ENCODE data around the gene COLGALT1.

Gene COLGALT1

DNA sequence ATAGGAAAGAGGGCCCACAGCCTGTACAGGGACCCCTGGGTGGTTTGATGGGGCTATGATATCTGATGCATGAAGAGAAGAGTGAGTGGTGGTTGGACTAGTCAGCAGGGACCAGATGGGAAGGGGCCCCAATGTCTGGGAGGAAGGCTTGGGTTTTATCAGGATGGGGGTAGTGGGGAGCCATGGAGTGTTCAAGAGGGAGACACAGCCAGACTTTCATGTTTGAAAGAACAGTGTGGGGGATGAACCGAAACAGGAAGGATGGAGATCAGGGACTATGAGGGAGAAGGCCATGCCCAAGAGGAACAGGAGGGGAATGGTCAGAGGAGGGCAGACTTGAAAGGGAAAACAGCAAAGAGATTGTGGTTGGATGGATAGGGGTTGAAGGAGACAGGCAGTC lies 69.6 kb downstream of the COLGALT1 start:
- no peak for DNase-seq

DNA sequence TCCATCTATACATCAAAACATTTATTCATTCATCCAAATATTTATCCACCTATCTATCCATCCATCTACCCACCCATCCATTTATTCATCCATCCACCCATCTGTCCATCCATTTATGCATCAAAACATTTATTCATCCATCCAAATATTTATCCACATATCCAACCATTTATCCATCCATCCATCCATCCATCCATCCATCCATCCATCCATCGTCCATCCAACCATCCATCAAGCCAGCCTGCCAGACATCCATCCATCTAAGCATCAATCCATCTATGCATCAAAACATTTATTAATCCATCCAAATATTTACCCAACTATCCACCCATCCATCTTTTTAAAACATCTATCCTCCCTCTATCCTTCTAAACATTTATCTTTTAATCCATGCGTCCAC lies 70.5 kb downstream of the COLGALT1 start:
- no peak for DNase-seq

DNA sequence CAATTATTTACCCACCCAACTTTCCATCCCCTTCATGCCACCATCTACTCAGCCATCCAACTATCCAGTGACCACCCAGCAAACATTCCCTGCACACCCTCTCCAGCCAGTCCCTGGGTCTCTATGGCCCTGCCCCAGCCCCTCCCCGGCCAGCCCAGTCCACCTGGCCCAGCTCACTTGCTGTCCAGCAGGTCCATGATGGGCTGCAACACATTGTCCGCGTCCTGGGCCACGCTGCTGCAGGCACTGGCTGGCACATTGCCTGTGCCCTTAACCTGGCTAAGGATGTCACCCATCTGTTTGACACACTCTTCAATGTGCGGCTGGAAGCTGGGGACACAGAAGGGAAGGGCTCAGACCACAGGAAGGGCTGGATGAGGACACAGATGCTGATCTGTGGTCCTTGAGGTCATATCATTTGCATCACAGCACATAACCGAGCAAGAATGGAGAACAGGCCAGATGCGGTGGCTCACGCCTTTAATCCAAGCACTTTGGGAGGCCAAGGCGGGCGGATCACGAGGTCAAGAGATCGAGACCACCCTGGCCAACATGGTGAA lies 71.1 kb downstream of the COLGALT1 start:
- no peak for DNase-seq

DNA sequence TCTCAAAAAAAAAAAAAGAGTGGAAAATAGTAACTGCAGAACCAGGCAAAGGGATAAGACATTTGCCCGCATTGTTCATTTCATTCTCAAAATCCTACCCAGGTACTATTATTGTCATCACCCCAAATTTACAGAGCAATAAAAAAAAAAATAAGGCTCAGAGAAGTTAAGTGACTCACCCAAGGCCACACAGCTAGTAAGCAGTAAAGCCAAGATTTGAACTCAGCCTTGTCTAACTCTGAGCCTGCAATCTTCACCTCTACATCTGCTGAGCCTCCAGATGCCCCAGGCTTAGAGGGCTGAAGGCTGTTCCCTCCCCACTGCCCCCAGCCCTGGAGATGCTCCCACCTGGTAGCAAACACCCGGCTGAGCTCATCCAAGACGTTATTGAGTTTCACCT lies 71.7 kb downstream of the COLGALT1 start:
- no peak for DNase-seq

DNA sequence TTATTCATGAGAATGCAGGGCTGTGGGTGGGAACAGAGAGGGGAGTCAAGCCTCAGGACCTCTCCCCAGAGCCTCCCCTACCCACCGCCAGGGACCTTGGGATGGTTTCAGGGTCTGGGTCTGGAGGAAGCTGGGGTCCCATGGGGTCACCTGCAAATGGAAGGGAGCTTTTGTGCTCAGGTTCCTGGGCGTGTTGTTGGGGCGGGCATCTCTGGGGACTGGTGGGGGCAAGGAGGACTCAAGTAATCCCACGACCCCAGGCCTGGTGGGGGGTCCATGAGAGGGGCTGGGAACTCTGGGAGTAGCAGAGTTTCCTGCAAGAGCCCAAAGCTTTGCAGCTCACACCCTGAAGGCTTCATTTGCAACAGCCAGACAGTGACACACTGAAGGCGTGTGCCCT lies 72.5 kb downstream of the COLGALT1 start:
- DNase-seq = no peak

DNA sequence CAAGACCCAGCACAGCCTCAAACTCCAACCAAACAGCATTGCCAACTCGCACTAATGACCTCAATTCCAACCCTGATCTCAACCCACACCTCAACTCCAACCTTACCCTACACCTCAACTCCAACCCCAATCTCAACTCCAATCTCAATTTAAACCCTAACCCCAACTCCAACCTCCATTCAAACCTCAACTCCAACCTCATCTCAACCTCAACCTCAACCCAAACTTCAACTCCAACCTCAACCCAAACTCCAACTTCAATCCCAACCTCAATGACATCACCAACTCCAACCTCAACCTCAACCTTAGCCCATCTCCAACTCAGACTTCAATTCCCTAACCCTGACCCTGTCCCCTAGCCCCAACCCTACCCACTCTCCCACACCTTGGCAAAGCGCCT lies 74.3 kb downstream of the COLGALT1 start:
- no peak for DNase-seq

DNA sequence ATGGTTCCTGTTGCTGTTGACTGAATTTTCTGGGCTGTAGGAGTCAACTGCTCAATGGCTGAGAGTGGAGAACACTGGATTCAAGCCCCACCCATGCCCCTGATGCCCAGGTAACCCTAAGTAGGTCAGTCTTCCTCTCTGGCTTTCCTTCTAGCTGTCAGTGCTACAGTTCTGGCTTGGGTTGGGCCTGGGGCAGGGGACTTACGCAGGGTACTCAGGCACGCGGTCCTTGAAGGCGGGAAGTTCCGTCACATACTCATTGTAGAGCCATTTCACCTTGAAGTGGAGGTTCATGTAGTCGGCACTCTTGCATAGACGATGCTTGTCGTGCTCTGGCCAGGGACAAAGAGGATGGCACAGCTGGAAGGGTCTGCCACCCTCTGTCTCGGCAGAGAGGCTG lies 77.1 kb downstream of the COLGALT1 start:
- no peak for DNase-seq
